ENCODE data around the gene VAV2.
"Not testable (repeated sequence)": the region's sequence is repeated elsewhere in the genome, so short reads cannot be mapped to it uniquely, and the experiment has no call there.

Gene VAV2

DNA sequence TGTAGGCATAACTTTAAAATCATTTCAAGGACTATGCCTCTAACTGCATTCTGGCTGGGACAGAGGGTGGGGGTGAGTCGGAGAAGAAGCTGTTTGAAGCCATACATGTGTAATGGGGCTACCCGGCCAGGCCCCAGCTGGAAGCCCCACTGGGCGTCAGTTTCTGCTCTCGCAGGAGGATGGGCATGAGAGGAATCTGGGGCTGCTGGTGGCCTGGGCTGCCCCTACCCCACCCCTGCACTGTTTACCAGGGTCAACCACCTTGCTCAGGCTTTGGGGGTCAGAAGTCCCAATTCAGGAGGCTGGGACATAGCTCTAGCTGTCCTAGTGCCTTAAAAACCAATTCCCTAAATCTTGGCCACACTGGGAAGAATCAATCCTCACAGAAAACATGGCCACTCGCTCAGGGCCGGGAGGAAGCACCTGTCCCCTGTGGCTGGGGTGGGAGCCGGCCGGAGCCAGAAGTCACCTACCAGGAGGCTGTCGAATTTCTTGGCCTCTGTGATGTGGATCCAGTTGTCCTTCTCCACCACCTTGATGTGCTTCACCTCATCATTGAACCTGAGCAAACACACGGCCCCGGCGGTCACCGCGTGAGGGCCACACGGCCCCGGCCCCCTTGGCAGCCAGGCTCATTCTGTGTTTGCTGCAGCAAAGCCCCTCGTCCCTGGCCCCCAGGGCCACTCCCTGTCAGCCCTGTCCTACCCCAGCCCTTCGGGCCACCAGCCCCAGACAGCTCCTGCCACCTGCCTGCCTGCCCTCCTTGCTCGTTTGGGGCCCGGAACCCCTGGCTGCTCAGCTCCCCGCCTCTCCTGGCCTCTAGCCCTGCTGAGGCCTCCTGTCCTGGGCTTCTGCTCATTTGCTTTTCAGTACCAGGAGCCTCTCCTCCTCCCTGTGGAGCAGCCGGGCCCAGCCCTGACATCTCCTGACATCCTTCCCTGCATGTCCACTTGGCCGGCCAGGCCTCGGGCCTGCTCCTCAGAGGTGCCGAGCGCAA, 220.3 kb downstream of the VAV2 start:
- DNase-seq = peak in 7 of 10 donors; percentile 1 to 71 (median 16)
- intact Hi-C loops (cut with DNase I) = no loop called here

- DNase-seq = peak in 4 of 10 donors; percentile 5 to 68 (median 58)
- intact Hi-C loops (cut with DNase I) = no loop called here
These were observed 221.9 kb downstream of the VAV2 start for GRCh38 chr9:133770076-133770777.

- intact Hi-C loops (cut with DNase I) = no loop called here
- DNase-seq = peak in 4 of 10 donors; percentile 5 to 73 (median 52)
These were observed 222.5 kb downstream of the VAV2 start for GRCh38 chr9:133769511-133770075.

DNA sequence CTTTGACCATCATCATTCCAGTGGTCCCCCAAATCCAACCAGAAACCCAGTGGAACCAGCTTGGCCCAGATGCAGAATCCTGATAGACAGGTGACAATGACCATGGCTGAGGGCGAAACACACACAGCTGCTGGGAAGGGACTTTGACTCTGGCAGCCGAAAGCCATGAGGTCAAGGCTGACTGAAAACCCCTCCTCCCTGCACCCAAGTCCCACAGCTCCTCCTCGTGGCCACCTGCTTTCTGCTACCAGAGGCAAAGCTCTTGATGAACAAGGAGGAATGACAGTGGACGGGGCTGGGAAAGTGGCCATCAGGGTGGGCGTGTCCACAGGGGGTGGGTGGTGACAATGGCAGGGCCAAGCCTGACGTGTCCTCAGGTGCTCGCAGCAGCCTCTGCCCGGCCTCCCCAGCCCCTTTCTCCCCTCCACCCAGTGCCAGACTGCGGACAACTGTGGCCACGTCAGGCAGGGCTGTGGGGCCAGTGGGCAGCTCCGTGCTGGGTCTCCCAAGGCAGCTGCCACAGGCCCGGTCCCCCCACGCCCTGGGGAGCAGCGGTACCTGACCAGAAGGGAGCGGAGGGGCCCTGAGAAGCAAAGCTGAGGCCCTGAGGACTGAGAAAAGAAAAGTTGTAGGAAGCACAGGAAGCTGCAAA, 223.1 kb downstream of the VAV2 start:
- DNase-seq = peak in 4 of 10 donors; percentile 6 to 77 (median 52)

DNA sequence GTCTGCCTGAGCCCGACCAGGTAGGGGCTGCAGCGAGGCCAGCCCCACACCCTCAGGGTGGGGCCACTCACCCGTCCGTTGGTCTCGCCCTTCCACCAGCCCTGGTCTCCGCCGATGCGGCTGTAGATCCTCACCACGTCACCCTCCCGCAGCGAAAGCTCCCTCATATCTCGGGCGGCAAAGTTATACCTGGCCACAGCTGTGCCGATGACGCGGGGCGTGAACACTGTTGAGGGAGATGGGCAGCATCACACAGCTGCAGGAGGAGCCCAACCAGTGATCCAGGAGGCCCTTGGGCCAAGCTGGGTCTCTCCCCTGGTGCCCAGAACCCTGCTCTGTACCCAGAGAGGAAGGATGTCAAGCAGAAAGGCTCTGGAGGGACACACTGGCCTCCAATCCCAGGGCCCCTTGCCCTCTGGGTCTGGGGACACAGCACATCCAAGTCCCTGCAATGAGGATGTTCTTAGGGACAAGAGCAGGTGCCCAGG, 223.7 kb downstream of the VAV2 start:
- DNase-seq = peak in 3 of 10 donors; percentile 32 to 69 (median 44)
- intact Hi-C loops (cut with DNase I) = no loop called here

More for the DNA sequence above, 223.1 kb downstream of the VAV2 start:
- intact Hi-C loops (cut with DNase I) = no loop called here

GRCh38 chr9:133767625-133768024, 224.5 kb downstream of the VAV2 start:
- intact Hi-C loops (cut with DNase I) = no loop called here
- no peak for DNase-seq

DNA sequence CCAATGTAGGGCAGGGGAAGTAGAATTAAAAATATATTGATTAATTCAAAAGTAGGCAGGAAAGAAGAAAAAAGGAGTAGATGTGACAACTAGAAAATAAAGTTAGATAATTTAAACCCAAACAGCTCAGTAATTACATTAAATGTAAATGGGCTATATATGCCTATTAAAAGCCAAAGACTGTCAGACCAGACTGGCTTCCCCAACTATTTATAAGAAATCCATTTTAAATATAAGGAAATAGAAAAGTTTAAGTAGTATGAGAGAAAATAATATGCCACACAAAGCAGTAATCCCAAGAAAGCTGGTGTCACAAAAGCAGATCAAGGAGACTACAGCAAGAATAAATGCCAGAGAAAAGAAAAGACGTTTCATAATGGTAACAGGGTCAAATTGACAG, 225.1 kb downstream of the VAV2 start:
- DNase-seq = no peak
- intact Hi-C loops (cut with DNase I) = no loop called here

DNA sequence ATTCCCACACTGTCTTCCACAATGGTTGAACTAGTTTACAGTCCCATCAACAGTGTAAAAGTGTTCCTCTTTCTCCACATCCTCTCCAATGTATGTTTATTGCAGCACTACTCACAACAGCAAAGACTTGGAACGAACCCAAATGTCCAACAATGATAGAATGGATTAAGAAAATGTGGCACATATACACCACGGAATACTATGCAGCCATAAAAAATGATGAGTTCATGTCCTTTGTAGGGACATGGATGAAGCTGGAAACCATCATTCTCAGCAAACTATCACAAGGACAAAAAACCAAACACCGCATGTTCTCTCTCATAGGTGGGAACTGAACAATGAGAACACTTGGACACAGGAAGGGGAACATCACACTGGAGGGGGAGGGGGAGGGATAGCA, 225.9 kb downstream of the VAV2 start:
- intact Hi-C loops (cut with DNase I); DNase-seq: not testable (repeated sequence)

DNA sequence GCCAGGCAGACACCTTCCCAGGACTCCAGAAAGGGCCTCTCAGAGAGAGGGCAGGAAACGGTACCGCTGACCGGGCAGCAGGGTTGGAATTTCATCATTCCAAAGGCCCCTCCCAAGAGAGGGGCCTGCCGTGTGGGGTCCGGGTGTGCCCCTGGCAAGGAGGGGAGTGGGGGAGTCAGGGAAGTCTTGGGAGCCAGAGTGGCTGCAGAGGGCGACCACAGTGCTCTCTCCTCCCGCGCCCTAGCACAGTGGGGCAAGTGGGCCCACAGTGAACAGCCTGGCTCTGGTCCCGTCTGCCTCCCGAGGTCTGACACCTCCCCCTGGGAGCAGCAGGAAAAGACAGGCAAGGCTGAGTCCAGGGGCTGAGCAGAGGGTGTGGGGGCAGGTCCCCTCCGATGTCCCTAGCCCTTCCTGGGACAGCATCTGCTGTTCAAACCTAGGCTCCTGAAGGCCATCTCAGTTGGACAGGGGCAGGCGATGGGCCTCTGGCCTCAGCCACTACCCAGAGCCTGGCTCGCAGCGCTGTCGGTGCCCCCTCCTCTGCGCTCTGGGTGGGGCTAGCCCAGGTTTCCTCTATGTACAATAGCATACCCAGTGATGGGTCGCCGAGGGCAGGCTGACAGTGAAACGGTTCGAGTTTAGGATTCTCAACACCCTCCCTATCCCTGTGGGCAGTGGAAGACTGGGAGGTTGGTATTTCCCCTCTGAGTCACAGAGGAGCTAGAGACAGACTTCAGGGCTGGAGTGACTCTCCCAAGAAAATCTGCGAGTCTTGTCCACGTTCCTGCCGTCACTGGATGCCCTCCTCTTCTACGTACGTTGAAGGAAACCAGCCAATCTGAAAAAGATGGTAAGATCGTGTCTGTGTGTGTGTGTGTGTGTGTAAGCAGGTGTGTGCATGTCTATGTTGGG, 228.6 kb downstream of the VAV2 start:
- intact Hi-C loops (cut with DNase I) = no loop called here
- DNase-seq = peak in 3 of 10 donors; percentile 33 to 77 (median 76)

- intact Hi-C loops (cut with DNase I) = no loop called here
- DNase-seq = peak in 2 of 10 donors; percentile 50 to 68
These were observed 229.4 kb downstream of the VAV2 start for GRCh38 chr9:133762488-133763271.

DNA sequence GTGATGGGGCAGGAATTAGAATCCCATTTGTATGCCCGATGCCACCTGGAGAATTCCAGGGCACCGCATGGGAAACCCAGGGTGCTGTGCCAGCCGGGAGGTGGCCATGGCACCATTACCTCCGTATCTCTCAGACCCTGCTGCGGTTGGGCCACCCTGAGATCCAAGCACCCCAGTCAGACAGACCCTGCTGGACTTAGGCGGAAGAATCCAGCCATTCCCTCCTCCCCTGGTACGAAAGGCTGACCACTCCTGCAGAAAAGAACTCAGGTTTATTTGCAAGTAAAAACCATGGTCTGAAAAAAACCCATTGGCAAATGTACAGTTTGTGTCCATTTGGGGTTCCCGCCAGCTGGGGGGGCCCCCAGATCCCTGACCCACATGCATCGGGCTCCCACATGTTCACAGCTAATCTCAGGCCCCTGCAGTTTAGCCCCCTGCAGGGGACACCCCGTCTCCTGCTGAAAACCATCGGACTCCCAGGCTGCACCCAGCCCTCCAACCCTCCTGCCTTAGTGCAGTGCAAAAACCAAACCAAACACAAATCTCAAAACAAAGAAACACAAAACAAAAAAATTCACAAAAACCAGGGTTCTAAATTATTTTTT, 230.4 kb downstream of the VAV2 start:
- intact Hi-C loops (cut with DNase I) = no loop called here
- peak in 3 of 10 donors; percentile 37 to 75 (median 46) for DNase-seq

- intact Hi-C loops (cut with DNase I) = no loop called here
- no peak for DNase-seq
These were observed 231.3 kb downstream of the VAV2 start for GRCh38 chr9:133760713-133761290.

- intact Hi-C loops (cut with DNase I) = no loop called here
These were observed 232.2 kb downstream of the VAV2 start for GRCh38 chr9:133759946-133760345.

DNA sequence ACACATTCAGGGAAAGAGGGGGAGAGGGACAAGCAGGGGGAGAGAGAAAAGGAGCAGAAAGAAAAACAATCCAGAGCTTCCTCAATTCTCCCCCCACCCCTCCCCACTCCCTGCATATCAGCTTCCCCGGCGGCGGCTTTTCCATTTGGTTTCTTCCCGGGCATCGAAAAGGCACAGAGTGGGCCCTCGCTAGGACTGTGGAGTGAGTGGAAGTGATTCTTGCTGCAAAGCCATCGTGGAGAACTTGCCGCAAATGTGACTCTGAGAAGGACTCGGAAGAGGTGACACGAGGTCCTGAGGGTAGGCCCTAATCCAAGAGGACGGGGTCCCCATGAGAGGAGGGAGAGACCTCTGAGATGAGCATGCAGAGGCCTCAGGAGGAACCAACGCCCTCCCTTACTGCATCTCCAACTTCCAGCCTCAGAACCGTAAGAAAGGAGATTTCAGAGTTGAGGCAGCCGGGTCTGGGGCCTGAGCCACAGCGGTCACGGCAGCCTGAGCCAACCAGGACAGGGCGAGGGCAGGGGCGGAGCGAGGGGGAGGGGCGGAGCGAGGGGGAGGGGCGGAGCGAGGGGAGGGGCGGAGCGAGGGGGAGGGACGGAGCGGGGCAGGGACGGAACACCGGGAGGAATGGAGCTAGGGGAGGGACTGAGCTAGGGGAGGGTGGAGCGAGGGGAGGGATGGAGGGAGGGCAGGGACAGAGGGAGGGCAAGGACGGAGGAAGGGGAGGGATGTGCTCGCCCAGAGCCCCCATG, 232.8 kb downstream of the VAV2 start:
- intact Hi-C loops (cut with DNase I) = no loop called here
- DNase-seq = peak in 2 of 10 donors; percentile 42 to 44

More at GRCh38 chr9:133759946-133760345, 232.2 kb downstream of the VAV2 start:
- peak in 2 of 10 donors; percentile 16 to 34 for DNase-seq

DNA sequence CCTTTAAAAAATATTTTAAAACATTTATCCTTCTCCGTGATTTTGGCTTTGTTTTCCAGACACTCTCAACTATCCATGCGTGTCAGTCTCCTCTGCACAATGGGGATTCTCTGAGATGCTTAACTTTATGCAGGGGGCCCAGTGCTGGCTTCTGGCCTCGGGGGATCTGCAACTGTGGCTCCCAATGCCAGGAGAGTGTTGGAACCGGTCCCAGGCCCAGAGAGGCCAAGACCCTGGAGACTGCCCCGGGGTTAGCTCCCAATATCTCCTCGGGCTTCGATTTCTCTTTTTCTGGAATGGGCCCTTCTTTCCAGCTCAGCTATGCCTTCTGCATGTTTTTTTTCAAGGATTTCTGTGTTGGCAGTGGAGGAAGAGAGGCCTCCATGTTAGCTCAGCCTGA, 233.9 kb downstream of the VAV2 start:
- intact Hi-C loops (cut with DNase I) = no loop called here

GRCh38 chr9:133754688-133755227, 237.4 kb downstream of the VAV2 start:
- intact Hi-C loops (cut with DNase I) = no loop called here
- DNase-seq = no peak

More for the DNA sequence above, 233.9 kb downstream of the VAV2 start:
- DNase-seq = peak in 2 of 10 donors; percentile 24 to 43
